CD14-positive monocyte (primary cell): Measurements from ENCODE around the gene GALNT14. TPM values are rescaled to one million over a fixed set of nuclear protein-coding genes. Genes with fewer than 3 reads are reported as not detected.

Source experiments
- DNase-seq, 3 donors: peaks; one replicate each; pipeline ENCODE4 v3.0.0-alpha.2; 2011 to 2022
- H2AFZ ChIP-seq: 2 replicates; pipeline ENCODE4 v1.6.0; 2012; ENCODE audit warnings: mild to moderate bottlenecking, low read depth, low read length, inconsistent platforms; ENCODE audit not compliant: insufficient read depth, poor library complexity, severe bottlenecking
- H3K27ac ChIP-seq, 2 donors: 1 replicate in 1 of 2; 2 replicates in 1 of 2; pipeline ENCODE4 v1.5.1; 2012 to 2013; ENCODE audit warnings: low read length in 2 of 2, control low read depth in 1 of 2, inconsistent platforms in 1 of 2, low read depth in 1 of 2, mild to moderate bottlenecking in 1 of 2
- H3K27me3 ChIP-seq, 2 donors: one replicate each; pipeline versions ENCODE4 v1.6.0 to v1.6.1; 2011 to 2013; ENCODE audit warnings: low read length in 2 of 2; ENCODE audit not compliant: control insufficient read depth in 2 of 2, insufficient read depth in 2 of 2
- H3K36me3 ChIP-seq, 2 donors: replicated peaks in 1 of 2; 1 replicate in 1 of 2; 2 replicates in 1 of 2; pipeline versions ENCODE4 v1.5.1 to v1.6.1; 2012 to 2013; ENCODE audit warnings: low read length in 2 of 2, control low read depth in 1 of 2, inconsistent platforms in 1 of 2, mild to moderate bottlenecking in 1 of 2; ENCODE audit not compliant: insufficient read depth in 2 of 2, control insufficient read depth in 1 of 2
- H3K4me1 ChIP-seq, 2 donors: 1 replicate in 1 of 2; 2 replicates in 1 of 2; pipeline versions ENCODE4 v1.5.1 to v1.6.1; 2012 to 2013; ENCODE audit warnings: low read length in 2 of 2, control low read depth in 1 of 2, inconsistent platforms in 1 of 2, mild to moderate bottlenecking in 1 of 2, moderate library complexity in 1 of 2; ENCODE audit not compliant: insufficient read depth in 2 of 2, control insufficient read depth in 1 of 2
- H3K4me2 ChIP-seq: replicated peaks from 2 replicates; pipeline ENCODE3; 2012; ENCODE audit warnings: low read length, moderate library complexity, mild to moderate bottlenecking; ENCODE audit not compliant: poor library complexity, severe bottlenecking; ENCODE audit errors: extremely low read depth
- H3K4me3 ChIP-seq, 3 experiments: fragments of 200-600 bp in 1 of 3; sonication (generic) in 1 of 3; replicated peaks in 1 of 3; 1 replicate in 2 of 3; 2 replicates in 1 of 3; pipeline ENCODE4 v1.5.1; 2011 to 2013; ENCODE audit warnings: low read length in 3 of 3, mild to moderate bottlenecking in 3 of 3, control low read depth in 2 of 3, low read depth in 2 of 3, inconsistent platforms in 1 of 3, moderate library complexity in 1 of 3
- H3K79me2 ChIP-seq: 2 replicates; pipeline ENCODE4 v1.6.0; 2012; ENCODE audit warnings: mild to moderate bottlenecking, control low read depth, inconsistent platforms, low read length, moderate library complexity; ENCODE audit not compliant: insufficient read depth
- H3K9ac ChIP-seq: 2 replicates; pipeline ENCODE4 v1.6.0; 2017; ENCODE audit warnings: low read length, mild to moderate bottlenecking; ENCODE audit not compliant: insufficient read depth, poor library complexity, severe bottlenecking
- H3K9me3 ChIP-seq, 2 donors: replicated peaks in 1 of 2; 1 replicate in 1 of 2; 2 replicates in 1 of 2; pipeline versions ENCODE4 v1.5.1 to v1.6.1; 2012 to 2013; ENCODE audit warnings: low read length in 2 of 2, control low read depth in 1 of 2; ENCODE audit not compliant: control insufficient read depth in 1 of 2, insufficient read depth in 1 of 2
- H4K20me1 ChIP-seq: 2 replicates; pipeline ENCODE4 v1.6.0; 2012; ENCODE audit warnings: mild to moderate bottlenecking, low read length, control low read depth, moderate library complexity; ENCODE audit not compliant: insufficient read depth
- H3K27ac Mint-ChIP-seq, 7 donors: one replicate each; pipeline ENCODE4 v1.8.0; 2020; ENCODE audit warnings: mild to moderate bottlenecking in 7 of 7, mixed read lengths in 7 of 7, moderate library complexity in 6 of 7, inconsistent platforms in 2 of 7
- H3K27me3 Mint-ChIP-seq, 3 donors: one replicate each; pipeline ENCODE4 v1.8.0; 2021 to 2022; ENCODE audit warnings: low read depth in 3 of 3, mild to moderate bottlenecking in 3 of 3, mixed read lengths in 3 of 3, moderate library complexity in 3 of 3, inconsistent platforms in 1 of 3
- H3K36me3 Mint-ChIP-seq, 2 donors: one replicate each; pipeline ENCODE4 v1.8.0; 2020; ENCODE audit warnings: mixed read lengths in 2 of 2, inconsistent platforms in 1 of 2, mild to moderate bottlenecking in 1 of 2
- H3K4me1 Mint-ChIP-seq: one replicate; pipeline ENCODE4 v1.8.0; 2020; ENCODE audit warnings: mild to moderate bottlenecking, mixed read lengths
- H3K4me3 Mint-ChIP-seq, 2 donors: one replicate each; pipeline ENCODE4 v1.8.0; 2020; ENCODE audit warnings: mild to moderate bottlenecking in 2 of 2, mixed read lengths in 2 of 2, moderate library complexity in 1 of 2
- H3K9me3 Mint-ChIP-seq, 7 donors: one replicate each; pipeline ENCODE4 v1.8.0; 2020 to 2022; ENCODE audit warnings: mixed read lengths in 7 of 7, mild to moderate bottlenecking in 6 of 7, moderate library complexity in 6 of 7, inconsistent platforms in 2 of 7
- WGBS: methylation state at CpG from one replicate; pipeline ENCODE4 v1.1.5; 2013; ENCODE audit warnings: missing lambda C conversion rate; ENCODE audit not compliant: insufficient coverage; 5-methylcytosine and 5-hydroxymethylcytosine counted together
- intact Hi-C, 2 donors: fragments of 100-400 bp; cut with micrococcal nuclease; formaldehyde crosslinking; loops; one replicate each; pipeline versions ENCODE4 v1.15.0 to v1.15.1; 2023
- polyA plus RNA-seq, 3 donors: library from polyadenylated mRNA; depleted of rRNA in 1 of 3; unstranded in 2 of 3; stranded (reverse) in 1 of 3; fragments of 300-500 nt in 2 of 3; fragments of >200 nt in 1 of 3; fragmentation: Illumina TruSeq in 2 of 3; gene quantifications; 1 replicate in 2 of 3; 2 replicates in 1 of 3; pipeline ENCODE4 v1.2.3, GENCODE V29; 2012 to 2021
- TF ChIP-seq, protein P1 (sequence below): fragments of 200-600 bp; IDR thresholded peaks from one replicate; pipeline ENCODE4 v1.8.0; 2022; ENCODE audit warnings: antibody characterized with exemption, mild to moderate bottlenecking

Gene GALNT14
- polyA plus RNA-seq, 3 donors: 0.33 TPM; not detected in 2

DNA sequence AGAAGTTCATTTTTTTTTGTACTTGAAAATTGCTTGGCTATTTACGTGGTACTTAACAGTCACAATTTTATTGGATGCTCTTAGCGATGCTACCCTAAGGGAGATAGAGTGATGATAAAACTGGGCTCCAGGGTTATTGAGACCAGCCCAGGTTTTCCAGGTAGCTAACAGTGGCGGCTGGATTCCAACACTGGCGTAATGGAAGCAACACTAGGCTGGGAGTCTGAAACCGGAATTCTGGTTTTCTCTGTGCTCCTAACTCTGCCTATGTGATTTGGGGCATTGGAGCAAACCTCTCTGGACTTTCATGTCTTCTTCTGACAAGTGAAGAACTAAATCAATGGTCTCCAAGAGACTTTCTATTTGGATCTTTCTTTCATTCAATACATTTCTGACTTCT lies 9.4 kb upstream of the GALNT14 start:
- H2AFZ ChIP-seq: no peak overlapping the region
- H3K9me3 Mint-ChIP-seq: no peaks in the 10 kb centered on the region

DNA sequence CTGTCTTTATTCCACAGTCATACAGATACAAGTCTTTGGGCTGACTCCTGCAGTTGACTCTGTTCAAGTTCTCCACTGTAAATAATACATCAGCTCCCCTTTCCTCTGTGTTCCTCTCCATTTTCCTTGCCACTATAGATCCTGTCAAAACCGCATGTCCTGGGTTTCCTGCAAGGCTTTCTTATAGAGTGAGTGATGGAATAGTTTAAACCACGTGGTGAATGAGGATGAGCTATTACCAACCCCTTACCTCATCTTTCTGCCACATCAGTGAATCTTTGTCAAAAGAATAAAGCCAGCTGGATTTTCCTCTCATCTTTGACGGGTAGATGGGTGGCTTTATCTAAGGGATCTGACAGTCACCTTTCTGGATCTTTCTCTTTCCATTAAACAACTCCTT lies 3.9 kb upstream of the GALNT14 start:
- no peak for DNase-seq
- Histone ChIP-seq H3K4me2 (no peak overlapping the region), H3K36me3 (no peaks in the 10 kb centered on the region), H3K9ac (no peak overlapping the region), H2AFZ (no peak overlapping the region), H3K4me1 (peaks cover 9 to 17% of the 10 kb centered on the region in 2 donors), H3K4me3 (no peak overlapping the region), H4K20me1 (no peaks in the 10 kb centered on the region), H3K27ac (no peak overlapping the region), H3K79me2 (no peaks in the 10 kb centered on the region), H3K9me3 (peaks cover 0 to 2% of the 10 kb centered on the region in 2 donors), H3K27me3 (peaks cover 10 to 23% of the 10 kb centered on the region in 2 donors)
- WGBS: 86% methylated on average over 1 of the region's 3 CpGs
- no peak overlapping the region for H3K4me3 Mint-ChIP-seq
- intact Hi-C loops: no loop called here
- no peaks in the 10 kb centered on the region for H3K36me3 Mint-ChIP-seq
- TF ChIP-seq, protein P1, sequence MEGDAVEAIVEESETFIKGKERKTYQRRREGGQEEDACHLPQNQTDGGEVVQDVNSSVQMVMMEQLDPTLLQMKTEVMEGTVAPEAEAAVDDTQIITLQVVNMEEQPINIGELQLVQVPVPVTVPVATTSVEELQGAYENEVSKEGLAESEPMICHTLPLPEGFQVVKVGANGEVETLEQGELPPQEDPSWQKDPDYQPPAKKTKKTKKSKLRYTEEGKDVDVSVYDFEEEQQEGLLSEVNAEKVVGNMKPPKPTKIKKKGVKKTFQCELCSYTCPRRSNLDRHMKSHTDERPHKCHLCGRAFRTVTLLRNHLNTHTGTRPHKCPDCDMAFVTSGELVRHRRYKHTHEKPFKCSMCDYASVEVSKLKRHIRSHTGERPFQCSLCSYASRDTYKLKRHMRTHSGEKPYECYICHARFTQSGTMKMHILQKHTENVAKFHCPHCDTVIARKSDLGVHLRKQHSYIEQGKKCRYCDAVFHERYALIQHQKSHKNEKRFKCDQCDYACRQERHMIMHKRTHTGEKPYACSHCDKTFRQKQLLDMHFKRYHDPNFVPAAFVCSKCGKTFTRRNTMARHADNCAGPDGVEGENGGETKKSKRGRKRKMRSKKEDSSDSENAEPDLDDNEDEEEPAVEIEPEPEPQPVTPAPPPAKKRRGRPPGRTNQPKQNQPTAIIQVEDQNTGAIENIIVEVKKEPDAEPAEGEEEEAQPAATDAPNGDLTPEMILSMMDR: no peak
- H3K27ac Mint-ChIP-seq: no peak overlapping the region
- no peaks in the 10 kb centered on the region for H3K9me3 Mint-ChIP-seq
- peaks cover 4% of the 10 kb centered on the region for H3K4me1 Mint-ChIP-seq
- peaks cover 17 to 24% (median 20%) of the 10 kb centered on the region in 3 donors for H3K27me3 Mint-ChIP-seq

More for the DNA sequence above, 9.4 kb upstream of the GALNT14 start:
- WGBS: 93% methylated on average over 4 of the region's 5 CpGs
- no peaks in the 10 kb centered on the region for H3K36me3 Mint-ChIP-seq
- no peak overlapping the region for H3K27ac ChIP-seq
- no peaks in the 10 kb centered on the region for H4K20me1 ChIP-seq
- TF ChIP-seq, protein P1: no peak
- H3K36me3 ChIP-seq: no peaks in the 10 kb centered on the region
- H3K4me3 Mint-ChIP-seq: no peak overlapping the region
- no peak overlapping the region for H3K27ac Mint-ChIP-seq
- no peak overlapping the region for H3K4me2 ChIP-seq
- no peaks in the 10 kb centered on the region for H3K4me1 ChIP-seq
- H3K27me3 Mint-ChIP-seq: peaks cover 2 to 11% (median 5%) of the 10 kb centered on the region in 3 donors
- H3K4me3 ChIP-seq: no peak overlapping the region
- no peaks in the 10 kb centered on the region for H3K9me3 ChIP-seq
- intact Hi-C loops: no loop called here
- H3K4me1 Mint-ChIP-seq: no peaks in the 10 kb centered on the region
- H3K27me3 ChIP-seq: no peaks in the 10 kb centered on the region
- no peak overlapping the region for H3K9ac ChIP-seq
- H3K79me2 ChIP-seq: no peaks in the 10 kb centered on the region
- no peak for DNase-seq
